ENCODE data around the gene RNF212.
A peak's percentile ranks its signal among the peaks of the same experiment; 100 is the strongest.

The RNF212 gene

DNA sequence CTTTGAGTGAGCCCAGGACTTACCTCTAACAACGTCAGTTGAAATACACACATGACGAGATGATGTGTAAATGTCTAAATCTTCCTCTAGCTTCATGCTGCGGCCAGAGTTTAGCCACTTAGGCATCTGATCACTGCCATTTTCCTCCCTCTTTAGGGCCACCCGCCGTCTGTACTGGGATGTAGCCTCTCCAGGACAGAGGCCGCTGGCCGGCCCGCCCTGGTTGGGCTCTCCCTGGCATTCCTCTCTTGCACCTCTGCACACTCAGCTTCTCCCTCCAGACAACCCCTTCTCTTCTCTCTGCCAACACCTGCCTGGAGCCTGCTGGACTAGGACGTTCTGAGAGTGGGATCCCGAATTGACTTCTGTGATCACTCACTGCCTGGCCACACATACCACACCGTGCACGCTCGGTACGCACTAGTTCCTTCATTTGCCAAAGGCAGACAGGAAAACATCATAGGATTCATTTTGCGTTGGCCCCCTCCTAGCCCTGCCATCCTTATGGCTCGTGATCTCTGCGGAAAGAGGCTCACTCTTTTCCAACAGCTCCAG lies 33.6 kb downstream of the RNF212 start:
- DNase-seq (ENCODE audit: low read depth), result no peak
- H3K4me3 ChIP-seq (ENCODE audit: low read length), result no peak overlapping the region
- TF ChIP-seq, protein P1, sequence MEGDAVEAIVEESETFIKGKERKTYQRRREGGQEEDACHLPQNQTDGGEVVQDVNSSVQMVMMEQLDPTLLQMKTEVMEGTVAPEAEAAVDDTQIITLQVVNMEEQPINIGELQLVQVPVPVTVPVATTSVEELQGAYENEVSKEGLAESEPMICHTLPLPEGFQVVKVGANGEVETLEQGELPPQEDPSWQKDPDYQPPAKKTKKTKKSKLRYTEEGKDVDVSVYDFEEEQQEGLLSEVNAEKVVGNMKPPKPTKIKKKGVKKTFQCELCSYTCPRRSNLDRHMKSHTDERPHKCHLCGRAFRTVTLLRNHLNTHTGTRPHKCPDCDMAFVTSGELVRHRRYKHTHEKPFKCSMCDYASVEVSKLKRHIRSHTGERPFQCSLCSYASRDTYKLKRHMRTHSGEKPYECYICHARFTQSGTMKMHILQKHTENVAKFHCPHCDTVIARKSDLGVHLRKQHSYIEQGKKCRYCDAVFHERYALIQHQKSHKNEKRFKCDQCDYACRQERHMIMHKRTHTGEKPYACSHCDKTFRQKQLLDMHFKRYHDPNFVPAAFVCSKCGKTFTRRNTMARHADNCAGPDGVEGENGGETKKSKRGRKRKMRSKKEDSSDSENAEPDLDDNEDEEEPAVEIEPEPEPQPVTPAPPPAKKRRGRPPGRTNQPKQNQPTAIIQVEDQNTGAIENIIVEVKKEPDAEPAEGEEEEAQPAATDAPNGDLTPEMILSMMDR (IDR thresholded peaks at IDR 0.05; ENCODE audit: insufficient read depth, low read depth, low read length, missing control alignments), result no peak

DNA sequence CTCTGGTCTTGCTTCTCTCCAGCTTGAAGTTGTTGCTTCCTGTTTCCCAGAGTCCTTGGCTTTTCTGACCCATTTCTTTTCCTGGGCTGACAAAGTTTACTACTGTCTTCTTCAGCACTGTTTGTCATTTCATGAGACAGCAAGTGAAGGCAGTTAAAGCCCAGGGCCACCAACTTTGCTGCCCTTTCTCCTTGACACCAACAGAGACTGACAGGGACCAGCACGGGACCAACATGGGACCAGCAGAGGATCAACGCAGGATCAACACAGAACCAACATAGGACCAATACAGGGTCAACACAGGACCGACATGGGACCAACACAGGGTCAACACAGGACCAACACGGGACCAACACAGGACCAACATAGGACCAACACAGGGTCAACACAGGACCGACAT lies 34.9 kb downstream of the RNF212 start:
- H3K4me3 ChIP-seq (ENCODE audit: low read length), result no peak overlapping the region
- DNase-seq (ENCODE audit: low read depth), result no peak
- TF ChIP-seq, protein P1 (IDR thresholded peaks at IDR 0.05; ENCODE audit: insufficient read depth, low read depth, low read length, missing control alignments), result no peak

DNA sequence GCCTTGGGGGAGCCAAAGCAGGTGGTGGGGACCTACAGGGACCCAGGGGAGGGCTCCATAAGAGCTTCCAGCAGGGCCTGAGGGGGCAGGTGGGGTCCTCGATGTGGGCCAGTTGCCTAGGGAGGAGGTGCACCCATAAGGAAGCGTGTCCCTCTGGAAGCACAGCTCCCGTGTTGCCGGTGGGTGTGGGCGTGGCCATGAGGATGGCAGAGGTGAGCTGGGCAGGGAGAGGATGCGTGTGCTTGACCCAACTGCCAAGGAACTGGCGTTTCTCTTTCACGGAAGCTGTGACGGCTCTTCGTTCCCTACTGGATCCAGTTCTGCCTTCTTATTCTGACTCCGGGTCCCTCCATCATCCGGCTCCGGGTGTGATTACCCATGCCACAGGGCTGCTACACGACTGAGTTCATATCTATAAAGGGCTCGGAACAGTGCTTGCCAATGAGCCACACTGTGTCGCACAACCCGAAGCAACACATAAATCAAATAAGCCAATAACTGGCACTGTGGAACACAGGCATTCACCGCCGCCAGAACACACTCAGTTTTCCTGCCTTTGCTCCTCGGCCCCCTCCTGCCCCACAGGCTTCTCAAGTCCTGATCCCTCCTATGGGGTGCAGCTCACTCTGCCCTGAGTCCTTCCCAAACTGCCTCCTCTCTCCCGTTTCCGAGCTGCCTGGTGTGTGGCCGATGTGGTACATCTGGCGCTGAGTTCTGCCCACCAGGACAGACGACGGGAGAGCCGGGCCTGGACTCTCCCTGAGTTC lies 35.5 kb downstream of the RNF212 start:
- DNase-seq (ENCODE audit: low read depth), result no peak
- no peak overlapping the region for H3K4me3 ChIP-seq (ENCODE audit: low read length)
- TF ChIP-seq, protein P1 (IDR thresholded peaks at IDR 0.05; ENCODE audit: insufficient read depth, low read depth, low read length, missing control alignments), result no peak

DNA sequence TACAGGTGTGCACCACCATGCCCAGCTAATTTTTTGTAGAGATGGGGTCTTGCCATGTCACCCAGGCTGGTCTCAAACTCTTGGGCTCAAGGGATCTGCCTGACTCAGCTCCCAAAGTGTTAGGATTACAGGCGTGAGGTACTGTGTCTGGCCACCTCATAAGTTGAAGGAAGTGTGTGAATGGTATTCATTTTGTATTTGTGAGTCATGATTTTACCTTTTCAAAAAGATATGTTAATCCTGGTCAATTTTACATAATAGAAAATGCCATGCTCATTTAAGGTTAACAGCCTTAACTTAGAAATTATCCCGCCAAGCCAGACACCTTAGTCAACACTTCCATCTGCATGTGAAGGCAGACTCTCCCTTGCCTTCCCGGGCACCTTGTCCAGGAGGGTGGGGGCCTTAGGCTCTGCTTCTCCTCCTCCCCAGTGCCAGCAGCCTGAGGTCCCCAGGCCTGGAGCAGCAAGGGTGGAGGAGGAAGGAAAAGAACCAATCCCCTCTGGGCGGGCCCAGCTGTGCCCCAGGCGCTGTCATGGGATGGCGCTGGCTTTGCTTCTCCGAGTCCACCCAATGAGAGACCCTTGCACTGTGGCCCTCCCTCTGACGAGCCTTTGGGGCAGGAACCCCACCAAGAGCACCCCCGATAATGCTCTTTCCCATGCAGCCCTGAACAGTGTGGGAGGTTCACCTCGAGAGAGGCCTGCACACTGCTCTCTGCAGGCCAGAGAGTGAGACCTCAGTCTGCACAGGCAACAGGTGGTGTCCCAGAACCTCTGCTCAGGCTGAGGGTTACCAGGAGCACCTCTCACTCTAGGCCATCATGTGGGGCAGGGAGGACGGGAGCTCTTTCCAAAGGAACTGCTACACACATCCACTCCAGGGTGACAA lies 37.3 kb downstream of the RNF212 start:
- H3K4me3 ChIP-seq (ENCODE audit: low read length), result no peak overlapping the region
- DNase-seq (ENCODE audit: low read depth), result peak; percentile 76
- TF ChIP-seq, protein P1 (IDR thresholded peaks at IDR 0.05; ENCODE audit: insufficient read depth, low read depth, low read length, missing control alignments), result no peak

DNA sequence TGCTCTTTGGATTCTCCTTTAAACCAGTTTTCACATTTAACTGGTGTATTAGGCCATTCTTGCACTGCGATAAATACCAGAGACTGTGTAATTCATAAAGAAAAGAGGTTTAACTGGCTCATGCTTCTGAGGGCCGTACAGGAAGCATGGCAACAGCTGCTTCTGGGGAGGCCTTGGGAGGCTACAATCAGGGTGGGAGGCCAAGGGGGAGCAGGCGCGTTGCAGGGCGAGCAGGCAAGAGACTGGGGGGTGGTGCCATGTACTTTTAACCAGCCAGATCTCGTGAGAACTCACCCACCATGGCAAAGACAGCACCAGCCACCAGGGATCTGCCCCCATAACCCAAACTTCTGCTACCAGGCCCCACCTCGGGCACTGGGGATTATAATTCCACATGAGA lies 38.1 kb downstream of the RNF212 start:
- TF ChIP-seq, protein P1 (IDR thresholded peaks at IDR 0.05; ENCODE audit: insufficient read depth, low read depth, low read length, missing control alignments), result no peak
- no peak for DNase-seq (ENCODE audit: low read depth)
- H3K4me3 ChIP-seq (ENCODE audit: low read length), result no peak overlapping the region

DNA sequence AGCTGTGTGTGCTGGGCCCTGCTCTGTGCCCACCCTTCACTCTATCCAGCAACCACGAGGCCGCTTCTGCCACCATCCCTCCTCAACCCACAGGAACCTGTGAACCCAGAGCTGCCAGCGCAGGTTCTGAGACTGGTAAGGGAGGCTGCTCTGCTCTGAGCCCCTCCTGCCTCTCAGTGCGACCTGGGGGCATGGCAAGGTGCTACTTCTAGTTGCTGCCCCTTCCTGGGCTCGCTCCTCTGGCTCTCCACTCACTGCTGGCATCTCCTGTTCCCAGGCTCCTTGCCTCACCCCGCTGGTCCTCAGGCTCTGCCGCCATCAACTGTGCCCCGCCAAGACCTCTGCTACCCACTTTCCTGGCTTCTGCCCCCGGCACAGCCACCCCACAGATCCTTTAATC lies 39.3 kb downstream of the RNF212 start:
- no peak overlapping the region for H3K4me3 ChIP-seq (ENCODE audit: low read length)
- no peak for DNase-seq (ENCODE audit: low read depth)

More for the DNA sequence above, 39.3 kb downstream of the RNF212 start:
- TF ChIP-seq, protein P1 (IDR thresholded peaks at IDR 0.05; ENCODE audit: insufficient read depth, low read depth, low read length, missing control alignments), result no peak
